ENCODE data around the gene ARHGAP10.

GRCh38 chr4:147770831-147771230, 38.9 kb downstream of the ARHGAP10 start:
- TF ChIP-seq TAF1 (IDR thresholded peaks at IDR 0.05; ENCODE audit: low read depth, low read length), result no peak
- TF ChIP-seq POLR2A (IDR thresholded peaks at IDR 0.05; ENCODE audit: low read depth, low read length), result no peak
- TF ChIP-seq POLR2AphosphoS5 (IDR thresholded peaks at IDR 0.05; ENCODE audit: low read depth, low read length), result no peak
- no peak for TF ChIP-seq POU2F2 (IDR thresholded peaks at IDR 0.05; ENCODE audit: low read depth, low read length)
- TF ChIP-seq PAX5 (IDR thresholded peaks at IDR 0.05; ENCODE audit: insufficient read depth, low read length, severe bottlenecking), result no peak
- TF ChIP-seq SPI1 (IDR thresholded peaks at IDR 0.05; ENCODE audit: low read depth, low read length), result no peak
